PFSK-1 (cell line): Measurements from ENCODE around the gene CDHR5.

Source experiments
- FOXP2 ChIP-seq: optimal IDR thresholded peaks from 2 replicates; pipeline ENCODE3; 2011; ENCODE audit warnings: borderline replicate concordance, control low read depth, inconsistent platforms; ENCODE audit not compliant: insufficient read depth; ENCODE audit errors: extremely low read length, extremely low read depth
- POLR2AphosphoS5 ChIP-seq: IDR thresholded peaks from 2 replicates; pipeline ENCODE4 v1.6.1; 2012; ENCODE audit warnings: low read depth, mild to moderate bottlenecking, control low read depth, low read length, moderate library complexity
- SIN3A ChIP-seq: IDR thresholded peaks from 2 replicates; pipeline ENCODE4 v1.6.1; 2012; ENCODE audit warnings: mild to moderate bottlenecking, low read length, moderate library complexity, borderline replicate concordance; ENCODE audit not compliant: insufficient read depth
- TAF1 ChIP-seq: IDR thresholded peaks from 2 replicates; pipeline ENCODE4 v1.6.1; 2012; ENCODE audit warnings: low read length, control low read depth, borderline replicate concordance; ENCODE audit not compliant: insufficient read depth
- TF ChIP-seq, protein P1 (sequence below), 2 experiments: IDR thresholded peaks; 2 replicates each; pipeline versions ENCODE4 v1.6.1 to v1.8.0; 2011 to 2012; ENCODE audit warnings: low read depth in 2 of 2, low read length in 2 of 2, control low read depth in 1 of 2, inconsistent platforms in 1 of 2, mild to moderate bottlenecking in 1 of 2, moderate library complexity in 1 of 2; ENCODE audit not compliant: insufficient read depth in 1 of 2

Gene CDHR5

DNA sequence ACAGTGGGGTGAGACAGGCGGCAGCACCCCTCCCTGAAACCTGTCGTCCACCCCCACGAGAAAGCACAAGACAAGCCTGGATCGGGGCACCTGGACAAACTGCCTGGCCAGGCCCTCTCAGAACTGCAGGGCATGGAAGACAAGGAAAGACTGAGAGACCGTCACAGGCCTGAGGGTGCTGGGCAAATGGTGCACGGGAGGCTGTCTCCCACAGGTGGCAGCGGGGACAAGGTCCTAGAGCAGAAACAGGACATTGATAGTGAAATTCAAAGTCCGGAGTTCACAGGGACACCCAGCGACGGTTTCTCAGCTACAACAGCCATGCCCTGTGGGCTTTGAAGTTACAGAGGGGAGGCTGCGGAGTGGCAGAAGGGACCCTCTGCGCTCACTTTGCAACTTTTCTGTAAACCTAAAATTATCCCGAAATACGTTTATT is 33.0 kb upstream of the CDHR5 start:
- no peak for TF ChIP-seq TAF1
- no peak for TF ChIP-seq FOXP2
- TF ChIP-seq POLR2AphosphoS5 = no peak
- no peak for TF ChIP-seq SIN3A
- TF ChIP-seq, protein P1, sequence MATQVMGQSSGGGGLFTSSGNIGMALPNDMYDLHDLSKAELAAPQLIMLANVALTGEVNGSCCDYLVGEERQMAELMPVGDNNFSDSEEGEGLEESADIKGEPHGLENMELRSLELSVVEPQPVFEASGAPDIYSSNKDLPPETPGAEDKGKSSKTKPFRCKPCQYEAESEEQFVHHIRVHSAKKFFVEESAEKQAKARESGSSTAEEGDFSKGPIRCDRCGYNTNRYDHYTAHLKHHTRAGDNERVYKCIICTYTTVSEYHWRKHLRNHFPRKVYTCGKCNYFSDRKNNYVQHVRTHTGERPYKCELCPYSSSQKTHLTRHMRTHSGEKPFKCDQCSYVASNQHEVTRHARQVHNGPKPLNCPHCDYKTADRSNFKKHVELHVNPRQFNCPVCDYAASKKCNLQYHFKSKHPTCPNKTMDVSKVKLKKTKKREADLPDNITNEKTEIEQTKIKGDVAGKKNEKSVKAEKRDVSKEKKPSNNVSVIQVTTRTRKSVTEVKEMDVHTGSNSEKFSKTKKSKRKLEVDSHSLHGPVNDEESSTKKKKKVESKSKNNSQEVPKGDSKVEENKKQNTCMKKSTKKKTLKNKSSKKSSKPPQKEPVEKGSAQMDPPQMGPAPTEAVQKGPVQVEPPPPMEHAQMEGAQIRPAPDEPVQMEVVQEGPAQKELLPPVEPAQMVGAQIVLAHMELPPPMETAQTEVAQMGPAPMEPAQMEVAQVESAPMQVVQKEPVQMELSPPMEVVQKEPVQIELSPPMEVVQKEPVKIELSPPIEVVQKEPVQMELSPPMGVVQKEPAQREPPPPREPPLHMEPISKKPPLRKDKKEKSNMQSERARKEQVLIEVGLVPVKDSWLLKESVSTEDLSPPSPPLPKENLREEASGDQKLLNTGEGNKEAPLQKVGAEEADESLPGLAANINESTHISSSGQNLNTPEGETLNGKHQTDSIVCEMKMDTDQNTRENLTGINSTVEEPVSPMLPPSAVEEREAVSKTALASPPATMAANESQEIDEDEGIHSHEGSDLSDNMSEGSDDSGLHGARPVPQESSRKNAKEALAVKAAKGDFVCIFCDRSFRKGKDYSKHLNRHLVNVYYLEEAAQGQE (IDR thresholded peaks at IDR 0.05; ENCODE audit: insufficient read depth in 1 of 2, low read depth in 2 of 2, low read length in 2 of 2) = no peak

DNA sequence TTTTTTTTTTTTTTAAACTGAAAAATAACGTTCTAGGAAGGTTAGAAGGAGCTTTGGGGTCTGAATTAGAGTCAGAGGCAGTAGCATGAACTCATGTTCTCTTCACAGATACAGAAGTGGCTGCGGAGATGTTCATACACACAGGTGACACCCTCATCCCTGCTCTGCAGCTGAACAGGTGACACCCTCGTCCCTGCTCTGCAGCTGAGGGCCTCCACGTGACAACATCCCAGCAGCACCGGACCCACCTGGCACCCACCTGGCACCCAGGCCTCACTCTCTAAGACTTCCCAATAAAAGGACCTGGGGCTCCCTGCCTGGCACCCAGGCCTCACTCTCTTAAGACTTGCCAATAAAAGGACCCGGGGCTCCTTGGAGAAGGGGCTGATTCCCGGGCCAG is 32.1 kb upstream of the CDHR5 start:
- TF ChIP-seq SIN3A (no peak), POLR2AphosphoS5 (no peak), FOXP2 (no peak), TAF1 (no peak)
- TF ChIP-seq, protein P1 (IDR thresholded peaks at IDR 0.05; ENCODE audit: insufficient read depth in 1 of 2, low read depth in 2 of 2, low read length in 2 of 2) = no peak

DNA sequence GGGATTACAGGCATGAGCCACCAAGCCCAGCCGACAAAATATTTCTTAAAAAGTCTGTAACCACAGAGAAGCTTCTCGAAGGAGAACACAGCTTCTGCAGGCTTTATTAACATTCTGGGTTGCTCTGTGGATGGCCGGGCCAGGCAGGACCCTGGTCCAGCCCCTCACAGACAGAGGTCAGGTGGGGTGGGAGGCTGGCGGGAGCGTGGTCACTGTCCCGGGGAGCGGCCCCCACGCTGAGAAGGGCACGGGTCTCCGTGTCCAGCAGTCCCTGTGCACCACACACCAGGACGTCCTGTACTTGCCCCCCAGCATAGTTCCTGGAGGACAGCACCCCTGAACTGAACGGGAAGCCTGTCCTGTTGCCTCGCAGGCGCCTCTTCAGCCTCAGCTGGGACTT is 31.7 kb upstream of the CDHR5 start:
- TF ChIP-seq, protein P1 (IDR thresholded peaks at IDR 0.05; ENCODE audit: insufficient read depth in 1 of 2, low read depth in 2 of 2, low read length in 2 of 2) = no peak
- TF ChIP-seq FOXP2 (no peak), SIN3A (no peak), POLR2AphosphoS5 (no peak), TAF1 (no peak)

DNA sequence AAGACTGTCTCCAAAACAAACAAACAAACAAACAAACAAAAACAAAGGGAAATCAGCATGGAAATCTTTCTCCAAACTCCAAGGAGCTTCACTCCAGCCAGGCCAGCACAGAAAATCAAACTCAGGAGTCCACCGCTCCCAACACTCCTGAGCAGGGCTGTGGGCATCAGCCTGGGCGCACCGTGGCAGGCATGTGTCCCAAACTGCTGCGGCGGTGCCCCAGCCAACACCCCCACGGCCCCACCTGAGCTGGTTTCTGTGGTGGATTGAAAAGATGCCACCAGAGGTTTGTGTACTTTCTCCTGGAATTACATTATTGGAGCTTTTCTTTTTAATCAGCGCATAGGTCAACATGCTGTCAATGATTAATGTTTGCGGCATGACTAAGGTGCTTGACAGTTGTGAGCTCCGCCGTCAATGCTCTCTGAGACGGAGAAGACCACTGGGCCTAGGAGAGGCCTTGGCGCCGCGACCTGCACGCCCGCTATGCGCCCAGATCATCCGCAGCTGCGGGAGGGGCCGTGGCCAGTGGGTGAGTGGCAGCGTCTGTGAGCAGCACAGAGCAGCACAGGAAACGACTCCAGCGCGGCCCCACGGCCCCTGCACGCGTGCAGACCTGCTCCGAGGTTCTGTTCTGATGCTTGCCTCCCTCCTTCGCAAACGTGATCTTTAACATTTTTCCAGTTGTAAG is 30.4 kb upstream of the CDHR5 start:
- TF ChIP-seq, protein P1 (IDR thresholded peaks at IDR 0.05; ENCODE audit: insufficient read depth in 1 of 2, low read depth in 2 of 2, low read length in 2 of 2) = no peak
- TF ChIP-seq SIN3A = no peak
- no peak for TF ChIP-seq POLR2AphosphoS5
- no peak for TF ChIP-seq TAF1
- TF ChIP-seq FOXP2 = no peak
